GM23338 (cell line): Measurements from ENCODE around the gene MYL12B. TPM values are rescaled to one million over a fixed set of nuclear protein-coding genes. Genes with fewer than 3 reads are reported as not detected.
A peak's percentile ranks its signal among the peaks of the same experiment; 100 is the strongest.

ENCODE experiments used
- ATAC-seq: fragments of 200-7000 bp; cut with Tn5 transposase; 3 replicates; pipeline ENCODE4 v1.9.1; 2020
- DNase-seq: peaks from one replicate; pipeline ENCODE4 v3.0.0-alpha.2; 2015; ENCODE audit warnings: low spot score
- H2AFZ ChIP-seq: fragments of 200-600 bp; sonication (generic); 2 replicates; pipeline ENCODE4 v1.8.0; 2016; ENCODE audit warnings: antibody characterized with exemption, mild to moderate bottlenecking, moderate library complexity
- H3F3A ChIP-seq: fragments of 200-600 bp; sonication (generic); replicated peaks from 2 replicates; pipeline ENCODE4 v1.8.0; 2017; ENCODE audit warnings: antibody characterized with exemption, mixed run types, low read depth
- H3K27ac ChIP-seq: fragments of 200-600 bp; sonication (generic); 2 replicates; pipeline ENCODE4 v1.6.1; 2016; ENCODE audit warnings: low read depth
- H3K27me3 ChIP-seq: fragments of 200-600 bp; sonication (generic); 2 replicates; pipeline ENCODE4 v1.8.0; 2016; ENCODE audit warnings: mild to moderate bottlenecking, mixed run types, moderate library complexity; ENCODE audit not compliant: insufficient read depth
- H3K36me3 ChIP-seq: fragments of 200-600 bp; sonication (generic); 2 replicates; pipeline ENCODE4 v1.8.0; 2016; ENCODE audit warnings: mild to moderate bottlenecking; ENCODE audit not compliant: insufficient read depth
- H3K4me1 ChIP-seq: fragments of 200-600 bp; sonication (generic); 2 replicates; pipeline ENCODE4 v1.8.0; 2016; ENCODE audit warnings: mild to moderate bottlenecking, moderate library complexity; ENCODE audit not compliant: insufficient read depth
- H3K4me2 ChIP-seq: fragments of 200-600 bp; sonication (generic); 2 replicates; pipeline ENCODE4 v1.7.1; 2017; ENCODE audit warnings: mixed run types
- H3K4me3 ChIP-seq: fragments of 200-600 bp; sonication (generic); 2 replicates; pipeline ENCODE4 v1.6.1; 2016; ENCODE audit warnings: mixed run types
- H3K79me2 ChIP-seq: fragments of 200-600 bp; sonication (generic); replicated peaks from 2 replicates; pipeline ENCODE4 v1.8.0; 2017; ENCODE audit warnings: mild to moderate bottlenecking; ENCODE audit not compliant: insufficient read depth
- H3K9me2 ChIP-seq: fragments of 200-600 bp; sonication (generic); 2 replicates; pipeline ENCODE4 v1.8.0; 2017; ENCODE audit not compliant: insufficient read depth
- H4K20me1 ChIP-seq: fragments of 200-600 bp; sonication (generic); replicated peaks from 2 replicates; pipeline ENCODE4 v1.8.0; 2017; ENCODE audit warnings: mild to moderate bottlenecking; ENCODE audit not compliant: insufficient read depth
- H3K27ac Mint-ChIP-seq: 2 replicates; pipeline ENCODE4 v1.8.0; 2020; ENCODE audit warnings: inconsistent platforms, mild to moderate bottlenecking, moderate library complexity, mixed read lengths
- H3K27me3 Mint-ChIP-seq: 3 replicates; pipeline ENCODE4 v1.8.0; 2022; ENCODE audit warnings: low read depth, mild to moderate bottlenecking, moderate library complexity, mixed read lengths, inconsistent platforms; ENCODE audit not compliant: insufficient read depth, poor library complexity
- H3K36me3 Mint-ChIP-seq: 3 replicates; pipeline ENCODE4 v1.8.0; 2021; ENCODE audit warnings: low read depth, mild to moderate bottlenecking, inconsistent platforms, moderate library complexity, mixed read lengths
- H3K4me1 Mint-ChIP-seq: 3 replicates; pipeline ENCODE4 v1.8.0; 2020; ENCODE audit warnings: mild to moderate bottlenecking, inconsistent platforms, mixed read lengths
- H3K4me3 Mint-ChIP-seq: 3 replicates; pipeline ENCODE4 v1.8.0; 2021; ENCODE audit warnings: moderate library complexity, mild to moderate bottlenecking, inconsistent platforms, mixed read lengths
- H3K9me3 Mint-ChIP-seq: 3 replicates; pipeline ENCODE4 v1.8.0; 2020; ENCODE audit warnings: moderate library complexity, mild to moderate bottlenecking, inconsistent platforms, mixed read lengths
- ETS1 ChIP-seq: IDR thresholded peaks from 2 replicates; pipeline ENCODE4 v1.6.1; 2016; ENCODE audit warnings: antibody characterized with exemption
- EZH2phosphoT487 ChIP-seq: fragments of 200-600 bp; sonication (generic); IDR thresholded peaks from one replicate; pipeline ENCODE4 v1.8.1; 2018; ENCODE audit warnings: antibody characterized with exemption; ENCODE audit not compliant: unreplicated experiment
- NANOG ChIP-seq: IDR thresholded peaks from 2 replicates; pipeline ENCODE4 v1.6.1; 2016; ENCODE audit warnings: antibody characterized with exemption, borderline replicate concordance
- ZNF331 ChIP-seq: fragments of 250-450 bp; sonication (Bioruptor Pico); IDR thresholded peaks from 2 replicates; pipeline ENCODE4 v1.5.0; 2020; ENCODE audit warnings: low read depth, mild to moderate bottlenecking, moderate library complexity
- polyA plus RNA-seq: library from polyadenylated mRNA; unstranded; fragments of >200 nt; fragmentation: Nextera tagmentation; extraction: Ambion mirVana; gene quantifications from 2 replicates; pipeline ENCODE4 v1.2.1, GENCODE V29; 2016
- total RNA-seq: library from RNA; depleted of rRNA; stranded (reverse); fragments of >200 nt; shearing (Covaris generic); gene quantifications from 2 replicates; pipeline ENCODE4 v1.2.3, GENCODE V29; 2014
- TF ChIP-seq, protein P1 (sequence below): IDR thresholded peaks from one replicate; pipeline ENCODE4 v1.6.1; 2018; ENCODE audit warnings: antibody characterized with exemption; ENCODE audit not compliant: unreplicated experiment
- TF ChIP-seq, protein P2 (sequence below), 2 experiments: fragments of 200-600 bp in 1 of 2; sonication (generic) in 1 of 2; conservative IDR thresholded peaks; 2 replicates each; pipeline versions ENCODE4 v1.5.1 to v1.6.1; 2016 to 2017; ENCODE audit warnings: antibody characterized with exemption in 2 of 2, low read depth in 2 of 2, mild to moderate bottlenecking in 2 of 2, moderate library complexity in 1 of 2
- TF ChIP-seq, protein P3 (sequence below): fragments of 250-450 bp; sonication (Bioruptor Pico); IDR thresholded peaks from 2 replicates; pipeline ENCODE4 v1.5.0; 2020; ENCODE audit warnings: mild to moderate bottlenecking, moderate library complexity

Gene MYL12B
- total and polyA plus RNA-seq, 2 experiments from 2014 or later, result 165 to 330 TPM

DNA sequence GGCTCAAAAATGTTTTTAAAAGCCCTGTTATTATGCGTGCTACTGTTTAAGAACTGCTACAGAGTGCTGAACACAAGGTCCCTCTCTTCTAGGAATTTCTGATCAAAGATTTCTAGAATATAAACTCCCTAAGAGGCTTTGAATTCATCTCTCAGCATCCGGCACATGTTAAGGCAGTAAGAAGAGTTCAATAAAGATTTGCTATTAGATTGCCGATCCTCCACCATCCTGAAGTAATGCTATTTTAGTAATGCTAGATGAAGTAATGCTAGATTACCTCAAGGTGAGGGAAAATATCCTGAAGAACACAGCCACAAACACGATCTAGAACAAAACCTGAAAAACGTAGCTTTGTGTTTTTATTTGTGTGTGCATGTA, 949 bp upstream of the MYL12B start:
- Mint-ChIP-seq H3K4me3 (peak overlapping the region; percentile 94), H3K27me3 (peaks cover 8% of the 10 kb centered on the region), H3K36me3 (peaks cover 23% of the 10 kb centered on the region), H3K4me1 (peaks cover 45% of the 10 kb centered on the region), H3K9me3 (no peaks in the 10 kb centered on the region), H3K27ac (peak overlapping the region; percentile 97)
- H3K4me2 ChIP-seq, result peak overlapping the region; percentile 81
- H4K20me1 ChIP-seq, result peaks cover 25% of the 10 kb centered on the region
- H3K4me1 ChIP-seq, result peaks cover 14% of the 10 kb centered on the region
- no peaks in the 10 kb centered on the region for H3F3A ChIP-seq
- peaks cover 36% of the 10 kb centered on the region for H3K79me2 ChIP-seq
- no peak for DNase-seq
- peaks cover 1% of the 10 kb centered on the region; the same call in 1 of the 2 replicates for H3K36me3 ChIP-seq
- TF ChIP-seq EZH2phosphoT487 (no peak), ZNF331 (CRISPR knock-in tag) (no peak), ETS1 (no peak), NANOG (no peak)
- TF ChIP-seq, protein P1, sequence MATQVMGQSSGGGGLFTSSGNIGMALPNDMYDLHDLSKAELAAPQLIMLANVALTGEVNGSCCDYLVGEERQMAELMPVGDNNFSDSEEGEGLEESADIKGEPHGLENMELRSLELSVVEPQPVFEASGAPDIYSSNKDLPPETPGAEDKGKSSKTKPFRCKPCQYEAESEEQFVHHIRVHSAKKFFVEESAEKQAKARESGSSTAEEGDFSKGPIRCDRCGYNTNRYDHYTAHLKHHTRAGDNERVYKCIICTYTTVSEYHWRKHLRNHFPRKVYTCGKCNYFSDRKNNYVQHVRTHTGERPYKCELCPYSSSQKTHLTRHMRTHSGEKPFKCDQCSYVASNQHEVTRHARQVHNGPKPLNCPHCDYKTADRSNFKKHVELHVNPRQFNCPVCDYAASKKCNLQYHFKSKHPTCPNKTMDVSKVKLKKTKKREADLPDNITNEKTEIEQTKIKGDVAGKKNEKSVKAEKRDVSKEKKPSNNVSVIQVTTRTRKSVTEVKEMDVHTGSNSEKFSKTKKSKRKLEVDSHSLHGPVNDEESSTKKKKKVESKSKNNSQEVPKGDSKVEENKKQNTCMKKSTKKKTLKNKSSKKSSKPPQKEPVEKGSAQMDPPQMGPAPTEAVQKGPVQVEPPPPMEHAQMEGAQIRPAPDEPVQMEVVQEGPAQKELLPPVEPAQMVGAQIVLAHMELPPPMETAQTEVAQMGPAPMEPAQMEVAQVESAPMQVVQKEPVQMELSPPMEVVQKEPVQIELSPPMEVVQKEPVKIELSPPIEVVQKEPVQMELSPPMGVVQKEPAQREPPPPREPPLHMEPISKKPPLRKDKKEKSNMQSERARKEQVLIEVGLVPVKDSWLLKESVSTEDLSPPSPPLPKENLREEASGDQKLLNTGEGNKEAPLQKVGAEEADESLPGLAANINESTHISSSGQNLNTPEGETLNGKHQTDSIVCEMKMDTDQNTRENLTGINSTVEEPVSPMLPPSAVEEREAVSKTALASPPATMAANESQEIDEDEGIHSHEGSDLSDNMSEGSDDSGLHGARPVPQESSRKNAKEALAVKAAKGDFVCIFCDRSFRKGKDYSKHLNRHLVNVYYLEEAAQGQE, result no peak
- TF ChIP-seq, protein P2, sequence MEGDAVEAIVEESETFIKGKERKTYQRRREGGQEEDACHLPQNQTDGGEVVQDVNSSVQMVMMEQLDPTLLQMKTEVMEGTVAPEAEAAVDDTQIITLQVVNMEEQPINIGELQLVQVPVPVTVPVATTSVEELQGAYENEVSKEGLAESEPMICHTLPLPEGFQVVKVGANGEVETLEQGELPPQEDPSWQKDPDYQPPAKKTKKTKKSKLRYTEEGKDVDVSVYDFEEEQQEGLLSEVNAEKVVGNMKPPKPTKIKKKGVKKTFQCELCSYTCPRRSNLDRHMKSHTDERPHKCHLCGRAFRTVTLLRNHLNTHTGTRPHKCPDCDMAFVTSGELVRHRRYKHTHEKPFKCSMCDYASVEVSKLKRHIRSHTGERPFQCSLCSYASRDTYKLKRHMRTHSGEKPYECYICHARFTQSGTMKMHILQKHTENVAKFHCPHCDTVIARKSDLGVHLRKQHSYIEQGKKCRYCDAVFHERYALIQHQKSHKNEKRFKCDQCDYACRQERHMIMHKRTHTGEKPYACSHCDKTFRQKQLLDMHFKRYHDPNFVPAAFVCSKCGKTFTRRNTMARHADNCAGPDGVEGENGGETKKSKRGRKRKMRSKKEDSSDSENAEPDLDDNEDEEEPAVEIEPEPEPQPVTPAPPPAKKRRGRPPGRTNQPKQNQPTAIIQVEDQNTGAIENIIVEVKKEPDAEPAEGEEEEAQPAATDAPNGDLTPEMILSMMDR (conservative IDR thresholded peaks at IDR 0.05; ENCODE audit: low read depth in 2 of 2), result no peak
- TF ChIP-seq, protein P3, sequence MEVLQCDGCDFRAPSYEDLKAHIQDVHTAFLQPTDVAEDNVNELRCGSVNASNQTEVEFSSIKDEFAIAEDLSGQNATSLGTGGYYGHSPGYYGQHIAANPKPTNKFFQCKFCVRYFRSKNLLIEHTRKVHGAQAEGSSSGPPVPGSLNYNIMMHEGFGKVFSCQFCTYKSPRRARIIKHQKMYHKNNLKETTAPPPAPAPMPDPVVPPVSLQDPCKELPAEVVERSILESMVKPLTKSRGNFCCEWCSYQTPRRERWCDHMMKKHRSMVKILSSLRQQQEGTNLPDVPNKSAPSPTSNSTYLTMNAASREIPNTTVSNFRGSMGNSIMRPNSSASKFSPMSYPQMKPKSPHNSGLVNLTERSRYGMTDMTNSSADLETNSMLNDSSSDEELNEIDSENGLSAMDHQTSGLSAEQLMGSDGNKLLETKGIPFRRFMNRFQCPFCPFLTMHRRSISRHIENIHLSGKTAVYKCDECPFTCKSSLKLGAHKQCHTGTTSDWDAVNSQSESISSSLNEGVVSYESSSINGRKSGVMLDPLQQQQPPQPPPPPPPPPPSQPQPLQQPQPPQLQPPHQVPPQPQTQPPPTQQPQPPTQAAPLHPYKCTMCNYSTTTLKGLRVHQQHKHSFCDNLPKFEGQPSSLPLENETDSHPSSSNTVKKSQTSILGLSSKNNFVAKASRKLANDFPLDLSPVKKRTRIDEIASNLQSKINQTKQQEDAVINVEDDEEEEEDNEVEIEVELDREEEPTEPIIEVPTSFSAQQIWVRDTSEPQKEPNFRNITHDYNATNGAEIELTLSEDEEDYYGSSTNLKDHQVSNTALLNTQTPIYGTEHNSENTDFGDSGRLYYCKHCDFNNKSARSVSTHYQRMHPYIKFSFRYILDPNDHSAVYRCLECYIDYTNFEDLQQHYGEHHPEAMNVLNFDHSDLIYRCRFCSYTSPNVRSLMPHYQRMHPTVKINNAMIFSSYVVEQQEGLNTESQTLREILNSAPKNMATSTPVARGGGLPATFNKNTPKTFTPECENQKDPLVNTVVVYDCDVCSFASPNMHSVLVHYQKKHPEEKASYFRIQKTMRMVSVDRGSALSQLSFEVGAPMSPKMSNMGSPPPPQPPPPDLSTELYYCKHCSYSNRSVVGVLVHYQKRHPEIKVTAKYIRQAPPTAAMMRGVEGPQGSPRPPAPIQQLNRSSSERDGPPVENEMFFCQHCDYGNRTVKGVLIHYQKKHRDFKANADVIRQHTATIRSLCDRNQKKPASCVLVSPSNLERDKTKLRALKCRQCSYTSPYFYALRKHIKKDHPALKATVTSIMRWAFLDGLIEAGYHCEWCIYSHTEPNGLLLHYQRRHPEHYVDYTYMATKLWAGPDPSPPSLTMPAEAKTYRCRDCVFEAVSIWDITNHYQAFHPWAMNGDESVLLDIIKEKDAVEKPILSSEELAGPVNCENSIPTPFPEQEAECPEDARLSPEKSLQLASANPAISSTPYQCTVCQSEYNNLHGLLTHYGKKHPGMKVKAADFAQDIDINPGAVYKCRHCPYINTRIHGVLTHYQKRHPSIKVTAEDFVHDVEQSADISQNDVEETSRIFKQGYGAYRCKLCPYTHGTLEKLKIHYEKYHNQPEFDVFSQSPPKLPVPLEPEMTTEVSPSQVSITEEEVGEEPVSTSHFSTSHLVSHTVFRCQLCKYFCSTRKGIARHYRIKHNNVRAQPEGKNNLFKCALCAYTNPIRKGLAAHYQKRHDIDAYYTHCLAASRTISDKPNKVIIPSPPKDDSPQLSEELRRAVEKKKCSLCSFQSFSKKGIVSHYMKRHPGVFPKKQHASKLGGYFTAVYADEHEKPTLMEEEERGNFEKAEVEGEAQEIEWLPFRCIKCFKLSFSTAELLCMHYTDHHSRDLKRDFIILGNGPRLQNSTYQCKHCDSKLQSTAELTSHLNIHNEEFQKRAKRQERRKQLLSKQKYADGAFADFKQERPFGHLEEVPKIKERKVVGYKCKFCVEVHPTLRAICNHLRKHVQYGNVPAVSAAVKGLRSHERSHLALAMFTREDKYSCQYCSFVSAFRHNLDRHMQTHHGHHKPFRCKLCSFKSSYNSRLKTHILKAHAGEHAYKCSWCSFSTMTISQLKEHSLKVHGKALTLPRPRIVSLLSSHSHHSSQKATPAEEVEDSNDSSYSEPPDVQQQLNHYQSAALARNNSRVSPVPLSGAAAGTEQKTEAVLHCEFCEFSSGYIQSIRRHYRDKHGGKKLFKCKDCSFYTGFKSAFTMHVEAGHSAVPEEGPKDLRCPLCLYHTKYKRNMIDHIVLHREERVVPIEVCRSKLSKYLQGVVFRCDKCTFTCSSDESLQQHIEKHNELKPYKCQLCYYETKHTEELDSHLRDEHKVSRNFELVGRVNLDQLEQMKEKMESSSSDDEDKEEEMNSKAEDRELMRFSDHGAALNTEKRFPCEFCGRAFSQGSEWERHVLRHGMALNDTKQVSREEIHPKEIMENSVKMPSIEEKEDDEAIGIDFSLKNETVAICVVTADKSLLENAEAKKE (CRISPR knock-in tag), result no peak
- no peaks in the 10 kb centered on the region for H3K9me2 ChIP-seq
- peak overlapping the region; percentile 96 for H3K4me3 ChIP-seq
- ATAC-seq, result no peak
- no peaks in the 10 kb centered on the region for H3K27me3 ChIP-seq
- no peak overlapping the region for H2AFZ ChIP-seq
- H3K27ac ChIP-seq, result peak overlapping the region; percentile 91
